Measurements from ENCODE around the gene GNB1.

GNB1 gene

DNA sequence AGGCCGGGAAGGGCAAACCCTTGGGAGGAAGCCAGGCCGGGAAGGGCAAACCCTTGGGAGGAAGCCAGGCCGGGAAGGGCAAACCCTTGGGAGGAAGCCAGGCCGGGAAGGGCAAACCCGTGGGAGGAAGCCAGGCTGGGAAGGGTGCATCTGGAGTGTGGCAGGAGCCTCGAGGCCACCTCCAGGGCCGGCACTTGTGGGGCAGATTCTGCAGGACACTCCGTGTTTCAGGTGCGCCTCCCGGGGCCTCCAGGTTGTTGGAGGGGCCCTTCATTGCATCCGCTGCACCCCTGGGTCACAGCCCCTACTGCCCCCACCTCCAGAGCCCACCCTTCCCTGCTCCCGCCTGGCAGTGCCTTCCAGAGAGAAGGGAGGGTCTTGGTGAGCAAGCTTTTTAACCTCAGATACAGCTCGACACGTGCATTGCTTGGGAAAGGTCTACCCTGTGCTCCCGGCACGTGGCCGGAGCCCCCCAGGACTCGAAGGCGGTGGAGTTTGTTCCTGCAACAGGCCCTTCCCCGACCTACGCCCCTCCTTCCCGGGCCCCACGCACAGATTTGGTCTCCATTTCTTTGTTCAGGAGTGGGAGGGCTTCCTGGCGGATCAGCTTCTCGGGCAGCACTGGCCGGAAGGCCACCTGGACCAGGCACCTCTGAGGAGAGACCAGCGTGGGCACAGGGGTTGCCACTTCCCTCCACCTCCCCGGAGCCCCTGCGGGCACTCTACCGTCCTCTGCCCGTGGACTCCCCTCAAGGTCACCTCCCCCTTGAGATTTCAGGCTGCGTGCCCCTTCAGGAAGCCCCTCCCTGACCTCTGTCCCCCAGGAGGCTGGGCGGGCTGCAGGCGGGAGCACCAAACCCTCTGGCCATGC is 37.6 kb upstream of the GNB1 start:
- Histone ChIP-seq H3K9me3 (ENCODE audit: control insufficient read depth, insufficient read depth, low read length) (no peaks in the 10 kb centered on the region), H4K20me1 (ENCODE audit: control insufficient read depth, insufficient read depth, low read depth, low read length) (no peaks in the 10 kb centered on the region), H3K4me1 (ENCODE audit: control insufficient read depth, low read length) (no peaks in the 10 kb centered on the region), H3K36me3 (ENCODE audit: control insufficient read depth, low read length) (no peaks in the 10 kb centered on the region), H3K4me3 (ENCODE audit: low read length) (no peak overlapping the region), H3K79me2 (ENCODE audit: control insufficient read depth, low read length) (no peaks in the 10 kb centered on the region), H3K27ac (ENCODE audit: low read depth, low read length) (no peak overlapping the region), H3K4me2 (ENCODE audit: low read length) (no peak overlapping the region), H3K27me3 (ENCODE audit: control insufficient read depth, low read length) (no peaks in the 10 kb centered on the region), H3F3A (ENCODE audit: control insufficient read depth, insufficient read depth) (no peaks in the 10 kb centered on the region), H3K9me2 (replicated peaks; ENCODE audit: control insufficient read depth, low read length) (no peaks in the 10 kb centered on the region)
- no peak for TF ChIP-seq EZH2phosphoT487 (IDR thresholded peaks at IDR 0.05; ENCODE audit: borderline replicate concordance, low read length)
- TF ChIP-seq, protein P1, sequence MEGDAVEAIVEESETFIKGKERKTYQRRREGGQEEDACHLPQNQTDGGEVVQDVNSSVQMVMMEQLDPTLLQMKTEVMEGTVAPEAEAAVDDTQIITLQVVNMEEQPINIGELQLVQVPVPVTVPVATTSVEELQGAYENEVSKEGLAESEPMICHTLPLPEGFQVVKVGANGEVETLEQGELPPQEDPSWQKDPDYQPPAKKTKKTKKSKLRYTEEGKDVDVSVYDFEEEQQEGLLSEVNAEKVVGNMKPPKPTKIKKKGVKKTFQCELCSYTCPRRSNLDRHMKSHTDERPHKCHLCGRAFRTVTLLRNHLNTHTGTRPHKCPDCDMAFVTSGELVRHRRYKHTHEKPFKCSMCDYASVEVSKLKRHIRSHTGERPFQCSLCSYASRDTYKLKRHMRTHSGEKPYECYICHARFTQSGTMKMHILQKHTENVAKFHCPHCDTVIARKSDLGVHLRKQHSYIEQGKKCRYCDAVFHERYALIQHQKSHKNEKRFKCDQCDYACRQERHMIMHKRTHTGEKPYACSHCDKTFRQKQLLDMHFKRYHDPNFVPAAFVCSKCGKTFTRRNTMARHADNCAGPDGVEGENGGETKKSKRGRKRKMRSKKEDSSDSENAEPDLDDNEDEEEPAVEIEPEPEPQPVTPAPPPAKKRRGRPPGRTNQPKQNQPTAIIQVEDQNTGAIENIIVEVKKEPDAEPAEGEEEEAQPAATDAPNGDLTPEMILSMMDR (IDR thresholded peaks at IDR 0.05; ENCODE audit: low read depth, low read length, poor library complexity, severe bottlenecking), result no peak

DNA sequence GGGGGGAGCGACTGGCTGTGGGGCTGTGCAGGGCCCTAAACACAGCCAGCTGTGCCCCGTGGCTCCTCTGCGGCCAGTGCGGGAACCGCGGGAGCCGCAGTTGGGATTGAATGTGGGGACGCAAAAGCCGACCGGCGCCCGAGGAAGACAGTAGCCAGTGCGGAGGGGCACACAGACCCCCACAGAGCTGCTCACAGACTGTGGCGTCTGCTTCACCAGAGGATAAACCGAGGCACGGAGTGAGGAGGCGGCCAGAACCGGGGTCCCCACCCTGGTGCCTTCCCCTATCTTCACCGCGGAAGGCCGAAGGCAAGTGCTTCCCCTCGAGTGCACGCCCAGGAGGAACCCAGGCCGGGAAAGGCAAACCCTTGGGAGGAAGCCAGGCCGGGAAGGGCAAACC is 36.9 kb upstream of the GNB1 start:
- no peak overlapping the region for H3K27ac ChIP-seq (ENCODE audit: low read depth, low read length)
- H3K9me3 ChIP-seq (ENCODE audit: control insufficient read depth, insufficient read depth, low read length), result no peaks in the 10 kb centered on the region
- no peaks in the 10 kb centered on the region for H3F3A ChIP-seq (ENCODE audit: control insufficient read depth, insufficient read depth)
- H3K27me3 ChIP-seq (ENCODE audit: control insufficient read depth, low read length), result no peaks in the 10 kb centered on the region
- no peaks in the 10 kb centered on the region for H3K79me2 ChIP-seq (ENCODE audit: control insufficient read depth, low read length)
- H3K4me1 ChIP-seq (ENCODE audit: control insufficient read depth, low read length), result no peaks in the 10 kb centered on the region
- no peak overlapping the region for H3K4me3 ChIP-seq (ENCODE audit: low read length)
- H4K20me1 ChIP-seq (ENCODE audit: control insufficient read depth, insufficient read depth, low read depth, low read length), result no peaks in the 10 kb centered on the region
- no peak overlapping the region for H3K4me2 ChIP-seq (ENCODE audit: low read length)
- TF ChIP-seq EZH2phosphoT487 (IDR thresholded peaks at IDR 0.05; ENCODE audit: borderline replicate concordance, low read length), result no peak
- TF ChIP-seq, protein P1 (IDR thresholded peaks at IDR 0.05; ENCODE audit: low read depth, low read length, poor library complexity, severe bottlenecking), result no peak
- no peaks in the 10 kb centered on the region for H3K36me3 ChIP-seq (ENCODE audit: control insufficient read depth, low read length)
- H3K9me2 ChIP-seq (replicated peaks; ENCODE audit: control insufficient read depth, low read length), result no peaks in the 10 kb centered on the region

DNA sequence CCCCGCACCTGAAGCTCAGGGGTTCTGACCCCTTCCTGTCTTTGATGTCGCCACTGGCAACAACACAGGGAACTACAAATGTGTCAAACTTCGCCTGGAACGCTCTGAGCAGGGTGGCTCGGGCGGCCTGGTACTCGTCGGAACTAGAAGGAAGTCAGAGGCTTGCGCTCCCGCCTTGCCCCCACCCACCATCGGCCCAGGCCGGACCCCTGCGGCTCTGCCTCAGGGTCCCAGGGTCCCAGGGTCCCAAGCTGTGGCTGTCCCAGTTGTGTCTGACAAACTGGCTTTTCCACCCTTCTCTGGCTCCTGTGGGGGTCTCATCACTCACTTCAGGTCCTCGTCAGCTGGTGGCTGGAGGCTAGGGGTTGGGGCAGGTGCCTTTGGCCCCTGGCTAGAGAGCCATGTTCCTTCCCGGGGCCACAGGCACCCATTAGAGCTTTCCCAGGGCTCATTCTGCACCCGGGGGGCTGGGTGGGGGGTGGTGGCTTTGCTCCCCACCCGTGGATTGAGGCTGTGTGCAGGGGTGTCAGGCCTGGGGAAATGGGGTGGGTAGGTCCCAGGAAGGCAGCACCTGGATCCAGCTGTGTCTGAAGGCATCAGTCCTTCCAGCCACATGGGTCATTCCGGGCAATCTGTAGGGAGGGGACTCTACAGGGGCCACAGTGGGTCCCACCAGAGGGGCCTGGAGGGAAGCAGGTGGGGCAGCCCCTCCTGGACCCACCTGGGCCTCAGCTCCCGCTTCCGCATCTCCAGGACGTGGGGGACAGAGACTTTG is 36.2 kb upstream of the GNB1 start:
- Histone ChIP-seq H3K4me1 (ENCODE audit: control insufficient read depth, low read length) (no peaks in the 10 kb centered on the region), H3F3A (ENCODE audit: control insufficient read depth, insufficient read depth) (no peaks in the 10 kb centered on the region), H3K27me3 (ENCODE audit: control insufficient read depth, low read length) (no peaks in the 10 kb centered on the region), H3K4me3 (ENCODE audit: low read length) (no peak overlapping the region), H3K9me2 (replicated peaks; ENCODE audit: control insufficient read depth, low read length) (no peaks in the 10 kb centered on the region), H3K36me3 (ENCODE audit: control insufficient read depth, low read length) (no peaks in the 10 kb centered on the region), H3K4me2 (ENCODE audit: low read length) (no peak overlapping the region), H3K79me2 (ENCODE audit: control insufficient read depth, low read length) (no peaks in the 10 kb centered on the region), H4K20me1 (ENCODE audit: control insufficient read depth, insufficient read depth, low read depth, low read length) (no peaks in the 10 kb centered on the region), H3K9me3 (ENCODE audit: control insufficient read depth, insufficient read depth, low read length) (no peaks in the 10 kb centered on the region), H3K27ac (ENCODE audit: low read depth, low read length) (no peak overlapping the region)
- no peak for TF ChIP-seq EZH2phosphoT487 (IDR thresholded peaks at IDR 0.05; ENCODE audit: borderline replicate concordance, low read length)
- TF ChIP-seq, protein P1 (IDR thresholded peaks at IDR 0.05; ENCODE audit: low read depth, low read length, poor library complexity, severe bottlenecking), result no peak

Data from DOHH2 (cell line).